ENCODE results near the gene ADGRL1. TPM values are rescaled to one million over a fixed set of nuclear protein-coding genes. Genes with fewer than 3 reads are reported as not detected.
"Not testable (repeated sequence)": the region's sequence is repeated elsewhere in the genome, so short reads cannot be mapped to it uniquely, and the experiment has no call there.

ADGRL1 gene
- total RNA-seq, 2 donors from 2014 or later: 70.8 to 82.6 TPM

GRCh38 chr19:14250870-14251269, 44.9 kb upstream of the ADGRL1 start:
- Mint-ChIP-seq H3K4me1 (peaks cover 8% of the 10 kb centered on the region), H3K27me3 (ENCODE audit: insufficient read depth) (peaks cover 6% of the 10 kb centered on the region), H3K27ac (no peak overlapping the region), H3K4me3 (peak overlapping the region; percentile 19), H3K36me3 (ENCODE audit: low read depth) (no peaks in the 10 kb centered on the region), H3K9me3 (no peaks in the 10 kb centered on the region)
- H3K4me3 ChIP-seq (ENCODE audit: low read length): no peak overlapping the region
- no peak for TF ChIP-seq CTCF (conservative IDR thresholded peaks at IDR 0.05)
- no peak overlapping the region for H3K9ac ChIP-seq (ENCODE audit: extremely low read depth, low read length, poor library complexity, severe bottlenecking)
- no peaks in the 10 kb centered on the region for H3K4me1 ChIP-seq (ENCODE audit: control insufficient read depth, insufficient read depth, low read length)
- no peak for DNase-seq
- H3K36me3 ChIP-seq (ENCODE audit: control insufficient read depth, insufficient read depth, low read length): no peaks in the 10 kb centered on the region
- WGBS, 2 experiments (ENCODE audit: insufficient coverage in 1 of 2, insufficient read length in 1 of 2): 94 to 95% methylated on average over 5 of the region's 5 CpGs
- no peaks in the 10 kb centered on the region for H3K9me3 ChIP-seq (ENCODE audit: control insufficient read depth, low read length)
- no peaks in the 10 kb centered on the region for H3K27me3 ChIP-seq (ENCODE audit: control insufficient read depth, insufficient read depth, low read length, poor library complexity, severe bottlenecking)
- H3K27ac ChIP-seq (ENCODE audit: low read depth, low read length): no peak overlapping the region

GRCh38 chr19:14250315-14250714, 44.3 kb upstream of the ADGRL1 start:
- not testable (repeated sequence) for H3K36me3 ChIP-seq (ENCODE audit: control insufficient read depth, insufficient read depth, low read length); H3K27me3 Mint-ChIP-seq (ENCODE audit: insufficient read depth); H3K9me3 Mint-ChIP-seq; H3K4me1 Mint-ChIP-seq; H3K4me1 ChIP-seq (ENCODE audit: control insufficient read depth, insufficient read depth, low read length); H3K27ac ChIP-seq (ENCODE audit: low read depth, low read length); H3K27me3 ChIP-seq (ENCODE audit: control insufficient read depth, insufficient read depth, low read length, poor library complexity, severe bottlenecking); H3K9ac ChIP-seq (ENCODE audit: extremely low read depth, low read length, poor library complexity, severe bottlenecking); DNase-seq; H3K9me3 ChIP-seq (ENCODE audit: control insufficient read depth, low read length); H3K36me3 Mint-ChIP-seq (ENCODE audit: low read depth); H3K4me3 ChIP-seq (ENCODE audit: low read length); H3K27ac Mint-ChIP-seq
- 95 to 96% methylated on average over 9 to 10 of the region's 10 CpGs for WGBS, 2 experiments (ENCODE audit: insufficient coverage in 1 of 2, insufficient read length in 1 of 2)
- H3K4me3 Mint-ChIP-seq: peak overlapping the region; percentile 19

- peak; percentile 47 for DNase-seq
- peak overlapping the region; percentile 48 for H3K27ac Mint-ChIP-seq
- not testable (repeated sequence) for H3K9me3 Mint-ChIP-seq; H3K4me3 ChIP-seq (ENCODE audit: low read length); H3K27ac ChIP-seq (ENCODE audit: low read depth, low read length); H3K36me3 Mint-ChIP-seq (ENCODE audit: low read depth); H3K36me3 ChIP-seq (ENCODE audit: control insufficient read depth, insufficient read depth, low read length); H3K9ac ChIP-seq (ENCODE audit: extremely low read depth, low read length, poor library complexity, severe bottlenecking); H3K27me3 Mint-ChIP-seq (ENCODE audit: insufficient read depth); H3K4me1 Mint-ChIP-seq; H3K27me3 ChIP-seq (ENCODE audit: control insufficient read depth, insufficient read depth, low read length, poor library complexity, severe bottlenecking); H3K4me1 ChIP-seq (ENCODE audit: control insufficient read depth, insufficient read depth, low read length); H3K9me3 ChIP-seq (ENCODE audit: control insufficient read depth, low read length)
- peak overlapping the region; percentile 58 for H3K4me3 Mint-ChIP-seq
- WGBS, 2 experiments (ENCODE audit: insufficient coverage in 1 of 2, insufficient read length in 1 of 2): 86 to 100% methylated on average over 1 to 2 of the region's 2 CpGs
These were observed 43.9 kb upstream of the ADGRL1 start for GRCh38 chr19:14249891-14250290.

- H3K9me3 ChIP-seq (ENCODE audit: control insufficient read depth, low read length); H3K36me3 ChIP-seq (ENCODE audit: control insufficient read depth, insufficient read depth, low read length); H3K27me3 ChIP-seq (ENCODE audit: control insufficient read depth, insufficient read depth, low read length, poor library complexity, severe bottlenecking); H3K9me3 Mint-ChIP-seq; H3K4me1 ChIP-seq (ENCODE audit: control insufficient read depth, insufficient read depth, low read length); H3K27me3 Mint-ChIP-seq (ENCODE audit: insufficient read depth); H3K36me3 Mint-ChIP-seq (ENCODE audit: low read depth); H3K4me1 Mint-ChIP-seq: not testable (repeated sequence)
- peak overlapping the region; percentile 93 for H3K27ac ChIP-seq (ENCODE audit: low read depth, low read length)
- peak overlapping the region; percentile 58 for H3K4me3 Mint-ChIP-seq
- H3K4me3 ChIP-seq (ENCODE audit: low read length): peak overlapping the region; percentile 71
- 0 to 12% methylated on average over 5 to 24 of the region's 39 CpGs for WGBS, 2 experiments (ENCODE audit: insufficient coverage in 1 of 2, insufficient read length in 1 of 2)
- peak; percentile 88 for DNase-seq
- peak overlapping the region; percentile 74 for H3K27ac Mint-ChIP-seq
- peak overlapping the region; percentile 34 for H3K9ac ChIP-seq (ENCODE audit: extremely low read depth, low read length, poor library complexity, severe bottlenecking)
These were observed 43.2 kb upstream of the ADGRL1 start for GRCh38 chr19:14249012-14249754.

Data from endodermal cell (in vitro differentiated cells).